ENCODE data around the gene PADI1.

DNA sequence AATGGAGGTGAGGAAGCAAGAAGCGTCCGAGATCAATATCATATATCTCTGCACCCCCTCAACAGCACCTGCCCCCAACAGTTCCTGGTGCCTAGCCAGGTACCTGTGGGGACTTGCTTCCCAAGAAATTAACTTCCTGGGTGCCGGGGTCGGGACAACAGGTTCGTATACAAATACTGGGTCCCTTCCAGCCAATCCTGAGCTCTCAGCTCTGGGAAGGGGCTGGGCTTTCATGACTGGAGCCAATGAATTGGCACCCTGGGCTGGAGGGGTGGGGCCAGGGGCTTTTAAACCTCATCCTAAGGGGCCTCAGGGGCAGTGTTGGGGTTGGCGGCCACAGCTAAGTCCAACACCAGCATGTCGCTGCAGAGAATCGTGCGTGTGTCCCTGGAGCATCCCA, 43.9 kb downstream of the PADI1 start, which contains the start of gene PADI3:
- no peak for TF ChIP-seq CTCF (IDR thresholded peaks at IDR 0.05; ENCODE audit: borderline replicate concordance, extremely low read depth, low read length, poor library complexity, severe bottlenecking)
- no peak for TF ChIP-seq EZH2 (IDR thresholded peaks at IDR 0.05; ENCODE audit: borderline replicate concordance, low read depth, low read length, severe bottlenecking)
